ENCODE measurements around the gene RIT2. TPM values are rescaled to one million over a fixed set of nuclear protein-coding genes. Genes with fewer than 3 reads are reported as not detected.

The RIT2 gene
- total RNA-seq, 1 donor from 2014 or later, result not detected

GRCh38 chr18:42792731-42793130, 322.8 kb downstream of the RIT2 start:
- no peak for TF ChIP-seq CTCF (IDR thresholded peaks at IDR 0.05; ENCODE audit: insufficient read depth, low read length, poor library complexity, severe bottlenecking)
- Histone ChIP-seq H3K36me3 (ENCODE audit: control insufficient read depth, insufficient read depth, low read length) (no peaks in the 10 kb centered on the region), H3K27me3 (ENCODE audit: control insufficient read depth, insufficient read depth, low read length) (no peaks in the 10 kb centered on the region), H3K4me3 (ENCODE audit: low read depth, low read length) (no peak overlapping the region)
- no peak for DNase-seq (ENCODE audit: low read depth)

- TF ChIP-seq CTCF (IDR thresholded peaks at IDR 0.05; ENCODE audit: insufficient read depth, low read length, poor library complexity, severe bottlenecking), result no peak
- Histone ChIP-seq H3K4me3 (ENCODE audit: low read depth, low read length) (no peak overlapping the region), H3K36me3 (ENCODE audit: control insufficient read depth, insufficient read depth, low read length) (no peaks in the 10 kb centered on the region), H3K27me3 (ENCODE audit: control insufficient read depth, insufficient read depth, low read length) (no peaks in the 10 kb centered on the region)
- peak; percentile 34 for DNase-seq (ENCODE audit: low read depth)
These were observed 330.9 kb downstream of the RIT2 start for GRCh38 chr18:42784632-42785031.

GRCh38 chr18:42782929-42783328, 332.6 kb downstream of the RIT2 start:
- H3K4me3 ChIP-seq (ENCODE audit: low read depth, low read length), result no peak overlapping the region
- DNase-seq (ENCODE audit: low read depth), result no peak
- H3K27me3 ChIP-seq (ENCODE audit: control insufficient read depth, insufficient read depth, low read length), result no peaks in the 10 kb centered on the region
- no peak for TF ChIP-seq CTCF (IDR thresholded peaks at IDR 0.05; ENCODE audit: insufficient read depth, low read length, poor library complexity, severe bottlenecking)
- no peaks in the 10 kb centered on the region for H3K36me3 ChIP-seq (ENCODE audit: control insufficient read depth, insufficient read depth, low read length)

GRCh38 chr18:42781298-42781815, 334.1 kb downstream of the RIT2 start:
- H3K4me3 ChIP-seq (ENCODE audit: low read depth, low read length), result no peak overlapping the region
- H3K36me3 ChIP-seq (ENCODE audit: control insufficient read depth, insufficient read depth, low read length), result no peaks in the 10 kb centered on the region
- DNase-seq (ENCODE audit: low read depth), result no peak
- H3K27me3 ChIP-seq (ENCODE audit: control insufficient read depth, insufficient read depth, low read length), result no peaks in the 10 kb centered on the region
- no peak for TF ChIP-seq CTCF (IDR thresholded peaks at IDR 0.05; ENCODE audit: insufficient read depth, low read length, poor library complexity, severe bottlenecking)

GRCh38 chr18:42780171-42780570, 335.3 kb downstream of the RIT2 start:
- H3K4me3 ChIP-seq (ENCODE audit: low read depth, low read length), result no peak overlapping the region
- H3K36me3 ChIP-seq (ENCODE audit: control insufficient read depth, insufficient read depth, low read length), result no peaks in the 10 kb centered on the region
- H3K27me3 ChIP-seq (ENCODE audit: control insufficient read depth, insufficient read depth, low read length), result no peaks in the 10 kb centered on the region
- no peak for TF ChIP-seq CTCF (IDR thresholded peaks at IDR 0.05; ENCODE audit: insufficient read depth, low read length, poor library complexity, severe bottlenecking)
- DNase-seq (ENCODE audit: low read depth), result no peak

GRCh38 chr18:42778445-42779042, 336.9 kb downstream of the RIT2 start:
- H3K27me3 ChIP-seq (ENCODE audit: control insufficient read depth, insufficient read depth, low read length), result no peaks in the 10 kb centered on the region
- DNase-seq (ENCODE audit: low read depth), result no peak
- no peak overlapping the region for H3K4me3 ChIP-seq (ENCODE audit: low read depth, low read length)
- no peaks in the 10 kb centered on the region for H3K36me3 ChIP-seq (ENCODE audit: control insufficient read depth, insufficient read depth, low read length)
- no peak for TF ChIP-seq CTCF (IDR thresholded peaks at IDR 0.05; ENCODE audit: insufficient read depth, low read length, poor library complexity, severe bottlenecking)
